Measurements from ENCODE around the gene EFHC2. TPM values are rescaled to one million over a fixed set of nuclear protein-coding genes. Genes with fewer than 3 reads are reported as not detected.

The EFHC2 gene
- total RNA-seq, 1 donor from 2014 or later: not detected

DNA sequence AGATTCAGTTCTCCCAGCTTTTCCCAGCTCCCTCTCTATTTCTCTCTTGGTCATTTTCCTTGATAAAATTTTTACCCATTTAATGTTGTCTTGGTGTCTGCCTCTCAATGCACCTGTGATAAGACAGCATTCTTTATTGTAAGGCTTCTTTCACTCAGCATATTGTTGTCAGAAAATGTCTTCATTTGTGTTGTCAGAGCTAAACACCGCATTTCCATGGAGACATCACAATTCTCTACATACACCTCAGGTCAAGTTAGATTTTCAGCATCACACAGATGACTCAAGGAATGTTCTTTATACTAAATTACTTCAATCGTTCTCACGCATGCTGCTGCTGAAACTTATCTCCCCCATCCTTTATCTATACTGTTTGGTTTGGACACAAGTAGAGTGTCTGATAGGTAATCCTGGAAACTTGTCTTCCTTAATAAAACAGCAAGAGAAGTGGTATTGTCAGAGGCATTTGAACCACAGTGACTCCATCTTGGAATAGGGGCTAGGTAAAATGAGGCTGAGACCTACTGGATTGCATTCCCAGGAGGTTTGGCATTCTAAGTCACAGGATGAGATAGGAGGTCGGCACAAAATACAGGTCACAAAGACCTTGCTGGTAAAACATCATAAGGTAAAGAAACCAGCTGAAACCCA lies 41.3 kb upstream of the EFHC2 start:
- no peaks in the 10 kb centered on the region for H3K9me3 Mint-ChIP-seq (ENCODE audit: unreplicated experiment)
- FAIRE-seq: peak; percentile 64
- H3K36me3 ChIP-seq (ENCODE audit: insufficient read depth, low read length): no peaks in the 10 kb centered on the region

DNA sequence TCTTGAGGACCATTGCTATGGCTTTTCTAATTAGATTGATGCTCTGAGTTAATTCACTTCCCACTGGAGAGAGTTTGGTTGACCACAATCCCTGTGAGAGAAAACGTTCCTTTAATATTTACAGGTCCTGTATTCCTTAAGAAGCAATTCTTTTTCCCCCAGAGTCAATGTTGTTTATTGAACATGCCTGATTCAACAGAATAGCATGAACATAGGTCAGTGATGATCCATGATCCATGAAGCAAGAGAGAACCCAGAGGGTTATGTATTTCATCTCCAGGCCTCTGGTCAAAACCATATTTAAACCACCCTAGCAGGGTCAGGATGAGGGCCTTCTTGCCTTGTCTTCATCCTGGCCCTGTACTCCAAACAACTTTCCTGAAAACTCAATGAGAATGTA lies 39.4 kb upstream of the EFHC2 start:
- Mint-ChIP-seq H3K27me3 (ENCODE audit: low read depth, unreplicated experiment) (no peaks in the 10 kb centered on the region), H3K27ac (ENCODE audit: unreplicated experiment) (no peak overlapping the region), H3K4me1 (ENCODE audit: low read depth, unreplicated experiment) (no peaks in the 10 kb centered on the region), H3K4me3 (ENCODE audit: unreplicated experiment) (no peak overlapping the region), H3K36me3 (ENCODE audit: low read depth, unreplicated experiment) (no peaks in the 10 kb centered on the region), H3K9me3 (ENCODE audit: unreplicated experiment) (no peaks in the 10 kb centered on the region)
- no peaks in the 10 kb centered on the region for H3K36me3 ChIP-seq (ENCODE audit: insufficient read depth, low read length)
- H3K27me3 ChIP-seq (ENCODE audit: insufficient read depth, low read length): no peaks in the 10 kb centered on the region
- H3K27ac ChIP-seq (ENCODE audit: low read depth, low read length): no peak overlapping the region
- H3K4me3 ChIP-seq (ENCODE audit: insufficient read depth, low read depth, low read length): no peak overlapping the region
- no peak overlapping the region for H3K4me2 ChIP-seq (ENCODE audit: low read length)
- H3K9me3 ChIP-seq (ENCODE audit: insufficient read depth, low read depth, low read length): no peaks in the 10 kb centered on the region
- H2AFZ ChIP-seq (ENCODE audit: low read depth, low read length): no peak overlapping the region
- no peaks in the 10 kb centered on the region for H4K20me1 ChIP-seq (ENCODE audit: insufficient read depth, low read length)
- H3K4me1 ChIP-seq (ENCODE audit: insufficient read depth, low read length): no peaks in the 10 kb centered on the region
- DNase-seq (ENCODE audit: low read depth) (no peak), FAIRE-seq (no peak)
- no peak overlapping the region for H3K9ac ChIP-seq (ENCODE audit: low read length)
- H3K79me2 ChIP-seq (ENCODE audit: insufficient read depth, low read length): no peaks in the 10 kb centered on the region
- TF ChIP-seq, protein P1, sequence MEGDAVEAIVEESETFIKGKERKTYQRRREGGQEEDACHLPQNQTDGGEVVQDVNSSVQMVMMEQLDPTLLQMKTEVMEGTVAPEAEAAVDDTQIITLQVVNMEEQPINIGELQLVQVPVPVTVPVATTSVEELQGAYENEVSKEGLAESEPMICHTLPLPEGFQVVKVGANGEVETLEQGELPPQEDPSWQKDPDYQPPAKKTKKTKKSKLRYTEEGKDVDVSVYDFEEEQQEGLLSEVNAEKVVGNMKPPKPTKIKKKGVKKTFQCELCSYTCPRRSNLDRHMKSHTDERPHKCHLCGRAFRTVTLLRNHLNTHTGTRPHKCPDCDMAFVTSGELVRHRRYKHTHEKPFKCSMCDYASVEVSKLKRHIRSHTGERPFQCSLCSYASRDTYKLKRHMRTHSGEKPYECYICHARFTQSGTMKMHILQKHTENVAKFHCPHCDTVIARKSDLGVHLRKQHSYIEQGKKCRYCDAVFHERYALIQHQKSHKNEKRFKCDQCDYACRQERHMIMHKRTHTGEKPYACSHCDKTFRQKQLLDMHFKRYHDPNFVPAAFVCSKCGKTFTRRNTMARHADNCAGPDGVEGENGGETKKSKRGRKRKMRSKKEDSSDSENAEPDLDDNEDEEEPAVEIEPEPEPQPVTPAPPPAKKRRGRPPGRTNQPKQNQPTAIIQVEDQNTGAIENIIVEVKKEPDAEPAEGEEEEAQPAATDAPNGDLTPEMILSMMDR (IDR thresholded peaks at IDR 0.05; ENCODE audit: insufficient read depth, low read depth, low read length): no peak
- TF ChIP-seq EZH2 (IDR thresholded peaks at IDR 0.05; ENCODE audit: insufficient read depth, low read length): no peak

More for the DNA sequence above, 41.3 kb upstream of the EFHC2 start:
- TF ChIP-seq EZH2 (IDR thresholded peaks at IDR 0.05; ENCODE audit: insufficient read depth, low read length): no peak
- TF ChIP-seq, protein P1 (IDR thresholded peaks at IDR 0.05; ENCODE audit: insufficient read depth, low read depth, low read length): no peak
- no peaks in the 10 kb centered on the region for H3K79me2 ChIP-seq (ENCODE audit: insufficient read depth, low read length)
- no peak for DNase-seq (ENCODE audit: low read depth)
- no peak overlapping the region for H3K9ac ChIP-seq (ENCODE audit: low read length)
- no peaks in the 10 kb centered on the region for H4K20me1 ChIP-seq (ENCODE audit: insufficient read depth, low read length)
- no peak overlapping the region for H3K4me3 Mint-ChIP-seq (ENCODE audit: unreplicated experiment)
- no peaks in the 10 kb centered on the region for H3K27me3 Mint-ChIP-seq (ENCODE audit: low read depth, unreplicated experiment)
- H3K4me1 Mint-ChIP-seq (ENCODE audit: low read depth, unreplicated experiment): no peaks in the 10 kb centered on the region
- H3K27me3 ChIP-seq (ENCODE audit: insufficient read depth, low read length): no peaks in the 10 kb centered on the region
- no peaks in the 10 kb centered on the region for H3K36me3 Mint-ChIP-seq (ENCODE audit: low read depth, unreplicated experiment)
- H3K27ac Mint-ChIP-seq (ENCODE audit: unreplicated experiment): no peak overlapping the region
- no peak overlapping the region for H3K4me3 ChIP-seq (ENCODE audit: insufficient read depth, low read depth, low read length)
- no peak overlapping the region for H3K27ac ChIP-seq (ENCODE audit: low read depth, low read length)
- no peaks in the 10 kb centered on the region for H3K4me1 ChIP-seq (ENCODE audit: insufficient read depth, low read length)
- no peaks in the 10 kb centered on the region for H3K9me3 ChIP-seq (ENCODE audit: insufficient read depth, low read depth, low read length)
- no peak overlapping the region for H2AFZ ChIP-seq (ENCODE audit: low read depth, low read length)
- H3K4me2 ChIP-seq (ENCODE audit: low read length): no peak overlapping the region

DNA sequence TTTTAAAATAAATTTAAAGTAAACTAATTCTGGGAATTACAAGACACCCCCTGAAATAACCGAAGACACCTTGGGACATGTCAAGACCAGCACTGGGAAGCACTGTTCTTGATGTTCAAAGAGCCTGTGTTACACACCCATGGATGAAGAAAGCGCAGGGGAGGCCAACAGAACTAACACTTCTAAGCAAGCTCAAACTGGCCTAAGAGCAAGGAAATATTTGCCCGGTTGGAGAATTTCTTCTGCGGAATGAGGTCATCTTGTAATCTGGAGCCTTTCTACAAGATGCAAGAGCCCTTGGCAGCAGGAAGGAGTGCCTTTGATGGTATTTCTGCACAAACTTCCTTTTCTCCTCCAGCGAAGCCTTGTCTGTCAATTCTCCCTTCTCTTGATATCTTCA lies 9.3 kb upstream of the EFHC2 start:
- Histone ChIP-seq H3K4me2 (ENCODE audit: low read length) (no peak overlapping the region), H3K4me3 (ENCODE audit: insufficient read depth, low read depth, low read length) (no peak overlapping the region), H3K79me2 (ENCODE audit: insufficient read depth, low read length) (no peaks in the 10 kb centered on the region), H3K36me3 (ENCODE audit: insufficient read depth, low read length) (no peaks in the 10 kb centered on the region), H2AFZ (ENCODE audit: low read depth, low read length) (no peak overlapping the region), H3K27me3 (ENCODE audit: insufficient read depth, low read length) (no peaks in the 10 kb centered on the region), H4K20me1 (ENCODE audit: insufficient read depth, low read length) (no peaks in the 10 kb centered on the region), H3K9me3 (ENCODE audit: insufficient read depth, low read depth, low read length) (no peaks in the 10 kb centered on the region), H3K9ac (ENCODE audit: low read length) (no peak overlapping the region), H3K27ac (ENCODE audit: low read depth, low read length) (no peak overlapping the region), H3K4me1 (ENCODE audit: insufficient read depth, low read length) (no peaks in the 10 kb centered on the region)
- no peaks in the 10 kb centered on the region for H3K9me3 Mint-ChIP-seq (ENCODE audit: unreplicated experiment)
- H3K4me1 Mint-ChIP-seq (ENCODE audit: low read depth, unreplicated experiment): peaks cover 3% of the 10 kb centered on the region
- no peak for TF ChIP-seq EZH2 (IDR thresholded peaks at IDR 0.05; ENCODE audit: insufficient read depth, low read length)
- TF ChIP-seq, protein P1 (IDR thresholded peaks at IDR 0.05; ENCODE audit: insufficient read depth, low read depth, low read length): no peak
- no peaks in the 10 kb centered on the region for H3K27me3 Mint-ChIP-seq (ENCODE audit: low read depth, unreplicated experiment)
- no peaks in the 10 kb centered on the region for H3K36me3 Mint-ChIP-seq (ENCODE audit: low read depth, unreplicated experiment)
- no peak for DNase-seq (ENCODE audit: low read depth)
- FAIRE-seq: no peak
- no peak overlapping the region for H3K27ac Mint-ChIP-seq (ENCODE audit: unreplicated experiment)
- H3K4me3 Mint-ChIP-seq (ENCODE audit: unreplicated experiment): no peak overlapping the region

Data from astrocyte (in vitro differentiated cells and primary cell).